Suprapubic skin (tissue), 4 donors: ENCODE results near the gene RPN2. TPM values are rescaled to one million over a fixed set of nuclear protein-coding genes. Genes with fewer than 3 reads are reported as not detected.

Source experiments
- DNase-seq, 2 donors: peaks; one replicate each; pipeline ENCODE4 v3.0.0-alpha.2; 2019; ENCODE audit warnings: low spot score in 2 of 2
- H3K27ac ChIP-seq: fragments of 200-600 bp; sonication (generic); one replicate; pipeline ENCODE4 v1.5.1; 2019
- H3K27me3 ChIP-seq: fragments of 200-600 bp; sonication (generic); one replicate; pipeline ENCODE4 v1.5.1; 2019
- H3K36me3 ChIP-seq: fragments of 200-600 bp; sonication (generic); one replicate; pipeline ENCODE4 v1.5.1; 2019
- H3K4me1 ChIP-seq: fragments of 200-600 bp; sonication (generic); one replicate; pipeline ENCODE4 v1.5.1; 2019
- H3K4me3 ChIP-seq: fragments of 200-600 bp; sonication (generic); one replicate; pipeline ENCODE4 v1.5.1; 2019; ENCODE audit warnings: mild to moderate bottlenecking
- H3K9me3 ChIP-seq: fragments of 200-600 bp; sonication (generic); one replicate; pipeline ENCODE4 v1.5.1; 2019
- EP300 ChIP-seq: sonication (generic); formaldehyde crosslinking; IDR thresholded peaks from one replicate; pipeline ENCODE4 v1.6.1; 2017; ENCODE audit warnings: antibody characterized with exemption
- POLR2A ChIP-seq, 2 donors: fragments of 450-650 bp; IDR thresholded peaks; one replicate each; pipeline ENCODE4 v1.6.1; 2017; ENCODE audit warnings: antibody characterized with exemption in 2 of 2, mild to moderate bottlenecking in 2 of 2, moderate library complexity in 2 of 2
- POLR2AphosphoS5 ChIP-seq, 3 donors: sonication (generic); formaldehyde crosslinking; IDR thresholded peaks; one replicate each; pipeline ENCODE4 v1.6.1; 2017; ENCODE audit warnings: antibody characterized with exemption in 3 of 3
- WGBS: methylation state at CpG from one replicate; pipeline ENCODE4 v1.1.5; 2018; 5-methylcytosine and 5-hydroxymethylcytosine counted together
- total RNA-seq, 4 donors: library from RNA; depleted of rRNA; stranded (reverse); fragments of >200 nt; gene quantifications; one replicate each; pipeline ENCODE4 v1.1.0, GENCODE V29; 2016
- TF ChIP-seq, protein P1 (sequence below), 2 donors: fragments of 200-600 bp in 1 of 2; fragments of 450-650 bp in 1 of 2; sonication (generic) in 1 of 2; IDR thresholded peaks; one replicate each; pipeline ENCODE4 v1.5.1; 2016 to 2019; ENCODE audit warnings: antibody characterized with exemption in 2 of 2, mild to moderate bottlenecking in 1 of 2, moderate library complexity in 1 of 2

Gene RPN2
- total RNA-seq: 100 to 1,000 TPM in 3 of 4 donors, 10 to 100 TPM in 1; 71.9 to 138 (median 132) TPM

DNA sequence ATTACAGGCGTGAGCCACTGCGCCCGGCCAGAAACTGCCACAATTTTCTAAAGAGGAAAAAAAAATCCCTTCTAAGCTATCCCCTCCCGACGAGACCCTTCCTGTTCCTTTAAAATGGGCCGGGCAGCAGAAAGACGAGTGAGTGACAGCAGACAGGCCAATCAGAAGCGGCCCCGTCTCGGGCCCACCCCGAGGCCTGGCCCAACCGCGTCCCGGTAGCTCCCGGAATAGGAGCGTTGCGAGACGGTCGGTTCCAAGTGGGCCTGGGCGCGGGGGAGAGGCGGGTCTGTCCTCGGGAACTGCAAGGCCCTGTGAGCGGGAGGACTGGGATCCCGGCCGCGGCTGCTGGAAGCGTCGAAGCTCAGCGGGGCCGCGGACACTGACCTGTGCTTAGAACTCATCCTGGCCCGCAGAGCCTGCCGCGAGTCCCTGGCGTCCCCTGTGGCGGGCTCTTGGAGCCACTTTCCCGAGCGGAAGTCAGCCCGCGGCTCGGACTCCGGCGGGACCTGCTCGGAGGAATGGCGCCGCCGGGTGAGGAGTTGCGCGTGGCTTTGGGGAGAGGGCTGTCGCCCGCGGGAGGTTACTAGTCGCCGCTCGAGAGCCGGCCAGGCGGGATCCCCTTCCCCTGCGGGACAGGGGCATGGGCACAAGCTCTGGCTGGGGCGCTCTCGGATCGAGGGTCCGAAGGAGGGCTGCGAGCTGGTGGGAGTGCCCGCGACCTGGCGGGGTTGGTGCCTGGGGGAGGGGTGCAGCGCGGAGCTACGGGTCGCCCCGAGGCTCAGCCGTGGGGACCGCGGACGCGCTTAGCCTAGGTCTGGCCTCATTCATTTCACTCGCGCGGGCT is at the start of gene RPN2, which contains the start of gene MROH8:
Gene RPN2, plus strand, starts transcription at position 492 of the 844 bp plus-strand sequence. Its CDS starts 27 bp downstream, at position 519.
Gene MROH8, minus strand, starts transcription at position 710 of the 844 bp plus-strand sequence.
- H3K27me3 ChIP-seq: no peaks in the 10 kb centered on the region
- WGBS: under 1% methylated on average over 26 of the region's 80 CpGs
- peak within 1 kb of the TSS; percentile 99 for H3K27ac ChIP-seq
- peak; percentile 99 for DNase-seq
- H3K36me3 ChIP-seq: peaks cover 6% of the 10 kb centered on the region
- H3K4me3 ChIP-seq: peak within 1 kb of the TSS; percentile 93
- H3K9me3 ChIP-seq: no peaks in the 10 kb centered on the region
- H3K4me1 ChIP-seq: peaks cover 22% of the 10 kb centered on the region
- TF ChIP-seq POLR2A (IDR thresholded peaks at IDR 0.05): no peak
- TF ChIP-seq, protein P1, sequence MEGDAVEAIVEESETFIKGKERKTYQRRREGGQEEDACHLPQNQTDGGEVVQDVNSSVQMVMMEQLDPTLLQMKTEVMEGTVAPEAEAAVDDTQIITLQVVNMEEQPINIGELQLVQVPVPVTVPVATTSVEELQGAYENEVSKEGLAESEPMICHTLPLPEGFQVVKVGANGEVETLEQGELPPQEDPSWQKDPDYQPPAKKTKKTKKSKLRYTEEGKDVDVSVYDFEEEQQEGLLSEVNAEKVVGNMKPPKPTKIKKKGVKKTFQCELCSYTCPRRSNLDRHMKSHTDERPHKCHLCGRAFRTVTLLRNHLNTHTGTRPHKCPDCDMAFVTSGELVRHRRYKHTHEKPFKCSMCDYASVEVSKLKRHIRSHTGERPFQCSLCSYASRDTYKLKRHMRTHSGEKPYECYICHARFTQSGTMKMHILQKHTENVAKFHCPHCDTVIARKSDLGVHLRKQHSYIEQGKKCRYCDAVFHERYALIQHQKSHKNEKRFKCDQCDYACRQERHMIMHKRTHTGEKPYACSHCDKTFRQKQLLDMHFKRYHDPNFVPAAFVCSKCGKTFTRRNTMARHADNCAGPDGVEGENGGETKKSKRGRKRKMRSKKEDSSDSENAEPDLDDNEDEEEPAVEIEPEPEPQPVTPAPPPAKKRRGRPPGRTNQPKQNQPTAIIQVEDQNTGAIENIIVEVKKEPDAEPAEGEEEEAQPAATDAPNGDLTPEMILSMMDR (IDR thresholded peaks at IDR 0.05): no peak
- peak in 2 of 3 donors; percentile 62 to 88 for TF ChIP-seq POLR2AphosphoS5 (IDR thresholded peaks at IDR 0.05)
- TF ChIP-seq EP300: no peak

DNA sequence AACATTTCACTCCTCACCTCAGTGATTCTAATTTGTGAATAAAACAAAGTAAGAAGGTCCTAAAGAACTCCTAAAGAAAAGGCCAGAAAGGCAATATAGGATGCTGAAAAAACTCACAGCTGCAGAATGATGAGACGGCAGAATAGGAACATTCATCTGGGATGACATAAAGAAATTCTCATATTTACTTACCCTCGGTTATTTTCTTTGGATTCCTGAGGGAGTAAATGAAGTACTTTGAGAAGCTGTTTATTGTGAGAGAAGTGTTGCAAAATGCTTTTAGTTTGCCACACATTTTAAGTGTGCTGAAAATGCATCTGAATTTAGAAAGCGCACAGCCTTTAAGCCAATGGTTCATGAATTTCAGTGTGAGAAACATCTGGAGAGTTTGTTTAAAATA is 47.6 kb upstream of the RPN2 start:
- Histone ChIP-seq H3K36me3 (no peaks in the 10 kb centered on the region), H3K27ac (no peak overlapping the region), H3K4me1 (no peaks in the 10 kb centered on the region), H3K4me3 (no peak overlapping the region), H3K9me3 (no peaks in the 10 kb centered on the region), H3K27me3 (no peaks in the 10 kb centered on the region)
- DNase-seq: no peak
- TF ChIP-seq, protein P1 (IDR thresholded peaks at IDR 0.05): no peak
- TF ChIP-seq POLR2A (IDR thresholded peaks at IDR 0.05) (no peak), EP300 (no peak), POLR2AphosphoS5 (IDR thresholded peaks at IDR 0.05) (no peak)
- 75% methylated on average over 3 of the region's 3 CpGs for WGBS

DNA sequence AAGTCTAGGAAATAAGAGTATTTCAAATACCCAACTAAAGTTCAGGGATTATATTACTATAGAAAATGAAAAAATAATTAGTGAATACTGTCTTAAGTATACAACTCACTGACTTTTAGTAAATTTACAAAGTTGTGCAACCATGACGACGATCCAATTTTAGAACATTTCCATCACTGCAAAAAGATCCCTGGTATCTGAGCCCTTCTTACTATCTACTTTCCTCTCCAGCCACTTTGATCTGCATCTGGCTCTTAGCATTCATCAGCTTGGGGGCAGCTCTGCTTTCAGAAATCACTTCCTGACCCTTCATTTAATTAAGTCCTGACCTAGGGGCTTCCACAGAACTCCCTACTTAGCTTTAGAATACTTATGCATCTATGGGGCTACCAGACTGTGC is 45.2 kb upstream of the RPN2 start:
- H3K9me3 ChIP-seq: no peaks in the 10 kb centered on the region
- 93% methylated on average over 2 of the region's 2 CpGs for WGBS
- no peak overlapping the region for H3K27ac ChIP-seq
- H3K4me3 ChIP-seq: no peak overlapping the region
- H3K36me3 ChIP-seq: no peaks in the 10 kb centered on the region
- no peaks in the 10 kb centered on the region for H3K27me3 ChIP-seq
- H3K4me1 ChIP-seq: no peaks in the 10 kb centered on the region
- TF ChIP-seq POLR2A (IDR thresholded peaks at IDR 0.05): no peak
- TF ChIP-seq, protein P1 (IDR thresholded peaks at IDR 0.05): no peak
- no peak for TF ChIP-seq EP300
- TF ChIP-seq POLR2AphosphoS5 (IDR thresholded peaks at IDR 0.05): no peak
- DNase-seq: no peak

DNA sequence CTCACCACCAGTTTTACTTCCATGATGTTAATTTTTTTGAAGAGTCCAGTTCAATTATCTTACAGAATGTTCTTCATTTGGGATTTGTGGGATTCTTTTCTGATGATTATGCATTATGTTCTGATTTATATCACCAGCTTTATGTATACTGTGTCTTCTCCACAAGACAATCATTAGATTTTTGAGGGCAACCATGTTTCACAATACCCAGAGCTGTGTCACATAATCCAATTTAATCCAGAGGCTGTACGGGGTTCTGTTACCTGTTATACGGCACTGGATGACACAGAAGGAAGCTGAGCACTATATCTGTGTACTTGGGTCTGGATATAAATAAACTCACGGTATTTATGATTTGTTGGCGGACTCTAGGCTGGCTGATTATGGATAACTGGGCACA is 41.6 kb upstream of the RPN2 start:
- H3K9me3 ChIP-seq: no peaks in the 10 kb centered on the region
- WGBS: 94% methylated on average over 4 of the region's 4 CpGs
- no peaks in the 10 kb centered on the region for H3K27me3 ChIP-seq
- no peaks in the 10 kb centered on the region for H3K4me1 ChIP-seq
- TF ChIP-seq POLR2AphosphoS5 (IDR thresholded peaks at IDR 0.05) (no peak), EP300 (no peak), POLR2A (IDR thresholded peaks at IDR 0.05) (no peak)
- TF ChIP-seq, protein P1 (IDR thresholded peaks at IDR 0.05): no peak
- no peak for DNase-seq
- H3K27ac ChIP-seq: no peak overlapping the region
- H3K36me3 ChIP-seq: no peaks in the 10 kb centered on the region
- no peak overlapping the region for H3K4me3 ChIP-seq

DNA sequence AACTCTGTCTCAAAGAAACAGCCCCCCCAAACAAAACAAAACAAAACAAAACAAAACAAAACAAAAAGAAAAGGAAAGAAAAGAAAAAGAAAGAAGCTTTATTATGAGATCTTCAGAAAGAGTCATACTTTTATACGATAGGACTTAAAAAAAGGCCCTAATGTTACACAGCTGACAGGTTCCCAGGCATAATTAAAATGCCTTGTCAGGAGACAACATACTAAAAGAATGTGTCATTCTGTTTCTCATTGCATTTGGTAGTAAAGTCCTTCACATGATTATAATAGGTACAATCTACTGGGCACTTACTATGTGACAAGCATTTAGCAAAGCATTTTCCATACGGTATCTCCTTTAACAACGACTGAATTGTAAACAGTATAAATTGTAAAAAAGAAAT is 36.4 kb upstream of the RPN2 start:
- no peaks in the 10 kb centered on the region for H3K9me3 ChIP-seq
- TF ChIP-seq, protein P1 (IDR thresholded peaks at IDR 0.05): no peak
- TF ChIP-seq EP300 (no peak), POLR2A (IDR thresholded peaks at IDR 0.05) (no peak), POLR2AphosphoS5 (IDR thresholded peaks at IDR 0.05) (no peak)
- no peak for DNase-seq
- H3K27me3 ChIP-seq: no peaks in the 10 kb centered on the region
- no peak overlapping the region for H3K27ac ChIP-seq
- no peak overlapping the region for H3K4me3 ChIP-seq
- H3K4me1 ChIP-seq: no peaks in the 10 kb centered on the region
- 86% methylated on average over 3 of the region's 3 CpGs for WGBS
- H3K36me3 ChIP-seq: no peaks in the 10 kb centered on the region
